ENCODE measurements around the gene NOL4L.

Gene NOL4L

DNA sequence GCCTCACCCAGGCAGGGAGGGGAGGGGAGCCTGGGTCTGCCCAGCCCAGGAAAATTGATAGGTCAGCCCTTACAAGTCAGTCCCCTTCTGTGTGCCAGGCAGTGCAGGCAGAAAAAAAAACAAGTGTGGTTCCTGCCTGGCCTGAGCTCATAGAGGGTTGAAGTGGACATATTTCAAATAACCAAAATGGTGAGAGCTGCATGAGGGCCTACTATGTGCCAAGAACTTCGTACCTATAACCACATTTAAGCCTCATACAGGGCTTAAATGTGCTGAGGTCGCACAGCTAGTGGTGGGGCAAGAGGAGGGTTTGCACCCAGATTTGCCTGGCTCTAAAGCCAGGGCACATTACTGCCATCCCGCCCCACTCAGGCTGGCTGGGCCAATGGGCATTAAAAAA, 6.9 kb upstream of the NOL4L start:
- TF ChIP-seq ZFX (IDR thresholded peaks at IDR 0.05): no peak
- TF ChIP-seq, protein P1, sequence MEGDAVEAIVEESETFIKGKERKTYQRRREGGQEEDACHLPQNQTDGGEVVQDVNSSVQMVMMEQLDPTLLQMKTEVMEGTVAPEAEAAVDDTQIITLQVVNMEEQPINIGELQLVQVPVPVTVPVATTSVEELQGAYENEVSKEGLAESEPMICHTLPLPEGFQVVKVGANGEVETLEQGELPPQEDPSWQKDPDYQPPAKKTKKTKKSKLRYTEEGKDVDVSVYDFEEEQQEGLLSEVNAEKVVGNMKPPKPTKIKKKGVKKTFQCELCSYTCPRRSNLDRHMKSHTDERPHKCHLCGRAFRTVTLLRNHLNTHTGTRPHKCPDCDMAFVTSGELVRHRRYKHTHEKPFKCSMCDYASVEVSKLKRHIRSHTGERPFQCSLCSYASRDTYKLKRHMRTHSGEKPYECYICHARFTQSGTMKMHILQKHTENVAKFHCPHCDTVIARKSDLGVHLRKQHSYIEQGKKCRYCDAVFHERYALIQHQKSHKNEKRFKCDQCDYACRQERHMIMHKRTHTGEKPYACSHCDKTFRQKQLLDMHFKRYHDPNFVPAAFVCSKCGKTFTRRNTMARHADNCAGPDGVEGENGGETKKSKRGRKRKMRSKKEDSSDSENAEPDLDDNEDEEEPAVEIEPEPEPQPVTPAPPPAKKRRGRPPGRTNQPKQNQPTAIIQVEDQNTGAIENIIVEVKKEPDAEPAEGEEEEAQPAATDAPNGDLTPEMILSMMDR (conservative IDR thresholded peaks at IDR 0.05): no peak

DNA sequence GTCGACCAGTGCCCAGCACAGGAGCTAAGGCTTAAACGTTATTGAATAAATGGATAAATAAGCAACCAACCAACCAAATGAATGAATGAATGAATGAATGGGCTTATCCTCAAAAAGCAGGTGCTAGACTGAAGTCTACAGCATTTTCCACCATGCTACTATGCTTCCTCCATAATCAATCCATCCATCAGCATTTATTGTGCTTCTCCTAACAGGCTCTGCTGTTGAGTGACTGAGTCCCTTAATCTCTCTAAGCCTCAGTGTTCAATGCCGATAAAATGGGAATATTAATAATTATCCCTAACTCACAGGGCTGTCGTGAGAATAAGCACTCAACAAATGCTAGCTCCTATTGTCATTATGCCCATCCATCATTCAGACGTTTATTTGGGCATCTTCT, 4.6 kb upstream of the NOL4L start:
- H3K27ac ChIP-seq: no peak overlapping the region
- TF ChIP-seq, protein P1 (conservative IDR thresholded peaks at IDR 0.05): no peak
- TF ChIP-seq ZFX (IDR thresholded peaks at IDR 0.05): no peak

More for the DNA sequence above, 6.9 kb upstream of the NOL4L start:
- H3K27ac ChIP-seq: no peak overlapping the region

DNA sequence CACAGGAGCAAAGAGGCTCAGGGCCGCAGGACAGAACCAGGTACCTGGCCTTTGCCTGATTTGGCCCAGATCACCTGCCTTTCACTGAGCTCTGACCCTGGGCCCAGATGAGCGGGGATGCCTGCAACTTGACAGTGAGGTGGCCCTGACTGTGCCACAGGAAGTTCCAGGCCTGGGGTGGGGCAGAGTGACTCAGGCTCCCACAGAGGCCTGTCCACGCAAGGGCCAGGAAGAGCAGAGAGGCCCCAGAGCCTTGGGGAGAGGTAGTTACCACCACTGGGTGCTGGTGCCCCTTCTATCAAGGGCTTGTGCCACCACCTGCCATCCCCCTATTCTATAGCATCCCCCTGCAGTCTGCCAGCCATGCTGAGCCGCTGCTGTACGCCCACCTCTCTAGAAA, 4.1 kb upstream of the NOL4L start:
- H3K27ac ChIP-seq: no peak overlapping the region
- no peak for TF ChIP-seq ZFX (IDR thresholded peaks at IDR 0.05)
- TF ChIP-seq, protein P1 (conservative IDR thresholded peaks at IDR 0.05): no peak

DNA sequence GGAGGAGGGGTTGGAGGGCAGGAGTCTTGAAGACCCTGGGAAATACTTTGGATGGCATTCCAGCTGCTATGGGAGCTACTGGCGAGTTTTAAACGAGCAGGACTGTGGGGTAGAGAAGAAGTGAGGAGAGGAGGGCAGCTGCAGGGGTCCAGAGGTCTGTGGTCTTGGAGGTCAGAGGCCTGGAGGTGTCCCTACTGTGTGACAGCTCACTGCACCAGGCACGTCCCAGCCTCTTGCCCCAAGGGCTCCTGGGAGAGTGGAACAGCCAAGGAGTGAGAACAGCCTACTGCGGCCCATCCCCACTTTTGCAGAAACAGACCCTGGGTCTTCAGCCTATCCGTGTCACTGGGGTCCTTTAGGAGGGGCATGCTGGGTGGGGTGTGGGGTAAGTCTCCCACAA, 2.9 kb upstream of the NOL4L start:
- H3K27ac ChIP-seq: no peak overlapping the region
- no peak for TF ChIP-seq ZFX (IDR thresholded peaks at IDR 0.05)
- TF ChIP-seq, protein P1 (conservative IDR thresholded peaks at IDR 0.05): no peak

DNA sequence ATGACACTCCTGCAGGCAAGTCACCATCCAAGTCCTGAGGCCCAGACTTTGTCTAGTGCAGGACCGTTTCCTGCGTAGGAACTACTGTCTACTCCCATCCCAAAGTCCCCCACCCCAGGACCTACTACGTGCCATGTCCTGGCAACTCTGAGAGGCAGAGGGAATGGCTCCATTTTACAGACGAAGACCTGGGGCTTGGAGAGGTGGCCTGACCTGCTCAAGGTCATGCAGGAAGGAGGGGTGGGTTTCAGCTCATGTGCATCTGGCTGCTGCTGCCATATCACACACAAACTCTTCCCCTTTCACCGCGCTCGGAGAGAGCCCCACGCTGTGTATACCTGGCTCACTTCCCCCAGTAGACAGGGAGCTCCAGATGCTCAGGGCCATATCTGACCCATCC, 1.2 kb upstream of the NOL4L start:
- no peak for TF ChIP-seq ZFX (IDR thresholded peaks at IDR 0.05)
- TF ChIP-seq, protein P1 (conservative IDR thresholded peaks at IDR 0.05): no peak
- H3K27ac ChIP-seq: no peak overlapping the region

DNA sequence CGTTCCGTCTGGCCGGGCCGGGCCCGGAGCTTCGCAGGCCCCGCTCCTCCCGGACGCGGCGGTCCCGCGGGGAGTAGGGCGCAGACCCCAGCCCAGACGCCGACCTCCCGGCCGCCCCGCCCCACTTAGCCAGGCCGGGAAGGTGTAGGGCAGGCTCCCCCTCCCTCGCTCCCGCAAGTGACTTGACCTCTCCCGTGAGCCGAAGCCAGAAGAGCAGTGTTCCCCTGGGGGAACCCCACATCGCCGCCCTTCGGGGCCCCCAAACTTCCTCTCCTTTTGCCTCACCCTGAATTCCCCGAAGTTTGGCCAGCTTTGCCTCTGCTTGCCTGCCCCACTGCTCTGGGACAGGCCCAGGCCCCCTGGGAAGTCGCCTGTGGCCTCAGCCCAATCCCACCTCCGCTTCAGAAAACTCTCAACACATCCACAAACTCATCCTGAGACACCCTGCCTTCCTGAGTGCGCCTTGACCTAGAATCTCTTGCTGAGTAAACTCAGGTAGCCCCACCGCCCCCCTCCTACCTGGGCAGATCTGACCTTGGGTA, 524 bp upstream of the NOL4L start:
- no peak for TF ChIP-seq ZFX (IDR thresholded peaks at IDR 0.05)
- TF ChIP-seq, protein P1 (conservative IDR thresholded peaks at IDR 0.05): no peak
- H3K27ac ChIP-seq: no peak overlapping the region

DNA sequence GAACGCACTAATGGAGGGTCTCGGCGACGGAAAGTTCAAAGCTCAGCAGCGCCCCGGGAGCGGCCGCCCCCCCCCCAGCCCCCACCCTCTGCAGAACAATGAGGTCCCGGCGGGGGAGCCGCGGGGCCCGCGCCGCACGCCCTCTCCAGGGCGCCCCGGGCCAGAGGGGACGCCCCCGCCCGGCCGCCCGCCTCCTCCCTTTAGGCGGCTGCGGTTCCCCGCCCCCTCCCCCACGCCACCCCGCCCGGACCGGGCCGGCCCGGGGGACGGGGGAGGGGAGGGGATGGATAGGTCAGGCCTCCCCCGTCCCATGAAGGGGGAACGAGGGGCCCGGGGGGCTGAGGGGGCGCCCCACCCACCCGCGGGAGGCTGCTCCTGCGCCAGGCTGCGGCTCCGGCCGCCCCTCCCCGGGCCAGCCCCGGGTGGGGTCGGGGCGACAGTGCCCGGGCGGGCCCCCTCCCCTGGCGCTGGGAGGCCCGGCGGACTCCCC, 1.5 kb downstream of the NOL4L start:
- peak overlapping the region; percentile 7; the same call in 1 of the 2 replicates for H3K27ac ChIP-seq
- TF ChIP-seq ZFX (IDR thresholded peaks at IDR 0.05): no peak
- TF ChIP-seq, protein P1 (conservative IDR thresholded peaks at IDR 0.05): no peak

Measured in C4-2B (cell line).